Neural cell (in vitro differentiated cells): Measurements from ENCODE around the gene TNPO2. TPM values are rescaled to one million over a fixed set of nuclear protein-coding genes. Genes with fewer than 3 reads are reported as not detected.

ENCODE experiments used
- H2AFZ ChIP-seq: fragments of 200-600, 300-800 bp; sonication (generic), shearing (Covaris generic); 2 replicates; pipeline ENCODE4 v1.6.0; 2014; ENCODE audit warnings: low read depth, mild to moderate bottlenecking, antibody characterized with exemption, low read length, moderate library complexity
- H3F3A ChIP-seq: fragments of 200-600 bp; shearing (Covaris generic); 2 replicates; pipeline ENCODE4 v1.6.1; 2016; ENCODE audit warnings: mild to moderate bottlenecking, moderate library complexity, mixed read lengths, antibody characterized with exemption, low read length; ENCODE audit not compliant: insufficient read depth, poor library complexity, severe bottlenecking
- H3K27ac ChIP-seq: fragments of 200-600, 300-800 bp; sonication (generic), shearing (Covaris generic); 2 replicates; pipeline ENCODE4 v1.5.1; 2014; ENCODE audit warnings: mild to moderate bottlenecking, low read length, moderate library complexity
- H3K27me3 ChIP-seq: fragments of 300-800, 200-600 bp; sonication (generic), shearing (Covaris generic); 2 replicates; pipeline ENCODE4 v1.6.0; 2014; ENCODE audit warnings: mild to moderate bottlenecking, low read depth, low read length, moderate library complexity; ENCODE audit not compliant: insufficient read depth
- H3K36me3 ChIP-seq: fragments of 300-800, 200-600 bp; sonication (generic), shearing (Covaris generic); 2 replicates; pipeline ENCODE4 v1.5.1; 2014; ENCODE audit warnings: mild to moderate bottlenecking, antibody characterized with exemption, low read length, moderate library complexity; ENCODE audit not compliant: insufficient read depth
- H3K4me2 ChIP-seq: fragments of 300-800, 200-600 bp; sonication (generic), shearing (Covaris generic); 2 replicates; pipeline ENCODE4 v1.6.0; 2014; ENCODE audit warnings: mild to moderate bottlenecking, low read length
- H3K4me3 ChIP-seq: fragments of 300-800, 200-600 bp; sonication (generic), shearing (Covaris generic); 2 replicates; pipeline ENCODE4 v1.5.1; 2014; ENCODE audit warnings: mild to moderate bottlenecking, low read length, moderate library complexity
- H3K79me2 ChIP-seq: fragments of 200-600 bp; shearing (Covaris generic); replicated peaks from 2 replicates; pipeline ENCODE4 v1.6.0; 2014; ENCODE audit warnings: mild to moderate bottlenecking, low read length, moderate library complexity; ENCODE audit not compliant: insufficient read depth
- H3K9ac ChIP-seq: fragments of 300-800, 200-600 bp; sonication (generic), shearing (Covaris generic); 2 replicates; pipeline ENCODE4 v1.6.1; 2016; ENCODE audit warnings: mild to moderate bottlenecking, low read length, mixed read lengths
- H3K9me2 ChIP-seq: fragments of 200-600 bp; shearing (Covaris generic); 2 replicates; pipeline ENCODE4 v1.6.1; 2016; ENCODE audit warnings: mild to moderate bottlenecking, low read length, mixed read lengths; ENCODE audit not compliant: insufficient read depth
- H3K9me3 ChIP-seq: fragments of 200-600, 300-800 bp; sonication (generic), shearing (Covaris generic); 2 replicates; pipeline ENCODE4 v1.6.1; 2016; ENCODE audit warnings: mild to moderate bottlenecking, mixed run types, low read length, moderate library complexity, mixed read lengths
- H4K20me1 ChIP-seq: fragments of 200-600 bp; shearing (Covaris generic); 2 replicates; pipeline ENCODE4 v1.6.1; 2016; ENCODE audit warnings: mild to moderate bottlenecking, mixed run types; ENCODE audit not compliant: insufficient read depth
- CTCF ChIP-seq: fragments of 450-650 bp; IDR thresholded peaks from 2 replicates; pipeline ENCODE4 v1.5.1; 2014; ENCODE audit warnings: antibody characterized with exemption, mild to moderate bottlenecking, moderate library complexity; ENCODE audit not compliant: poor library complexity, severe bottlenecking
- EP300 ChIP-seq: fragments of 450-650 bp; conservative IDR thresholded peaks from 2 replicates; pipeline ENCODE4 v1.6.1; 2014; ENCODE audit warnings: antibody characterized with exemption, mild to moderate bottlenecking, moderate library complexity; ENCODE audit not compliant: poor library complexity, severe bottlenecking
- EZH2 ChIP-seq: fragments of 200-600, 300-800 bp; shearing (Covaris generic), sonication (generic); IDR thresholded peaks from 2 replicates; pipeline ENCODE4 v1.6.1; 2014; ENCODE audit warnings: antibody characterized with exemption, low read length, borderline replicate concordance, mild to moderate bottlenecking; ENCODE audit not compliant: insufficient read depth, poor library complexity, severe bottlenecking
- MXI1 ChIP-seq: fragments of 450-650 bp; conservative IDR thresholded peaks from 2 replicates; pipeline ENCODE4 v1.6.1; 2014; ENCODE audit warnings: antibody characterized with exemption, mild to moderate bottlenecking; ENCODE audit not compliant: poor library complexity, severe bottlenecking
- POLR2AphosphoS5 ChIP-seq: IDR thresholded peaks from 2 replicates; pipeline ENCODE4 v1.6.1; 2012
- RAD21 ChIP-seq: fragments of 450-650 bp; conservative IDR thresholded peaks from 2 replicates; pipeline ENCODE4 v1.6.1; 2014; ENCODE audit warnings: antibody characterized with exemption, mild to moderate bottlenecking, moderate library complexity
- SMC3 ChIP-seq: fragments of 450-650 bp; conservative IDR thresholded peaks from 2 replicates; pipeline ENCODE4 v1.6.1; 2014; ENCODE audit warnings: antibody characterized with exemption, mild to moderate bottlenecking, moderate library complexity; ENCODE audit not compliant: poor library complexity
- TAF1 ChIP-seq: IDR thresholded peaks from 2 replicates; pipeline ENCODE4 v1.6.1; 2012; ENCODE audit warnings: low read depth
- polyA plus RNA-seq: library from polyadenylated mRNA; depleted of rRNA; stranded (reverse); fragments of >200 nt; gene quantifications from 2 replicates; pipeline ENCODE4 v1.2.3, GENCODE V29; 2014
- TF ChIP-seq, protein P1 (sequence below): IDR thresholded peaks from 2 replicates; pipeline ENCODE4 v1.6.1; 2012; ENCODE audit warnings: borderline replicate concordance

TNPO2 gene
- polyA plus RNA-seq, 1 donor from 2014 or later: 98.6 TPM

DNA sequence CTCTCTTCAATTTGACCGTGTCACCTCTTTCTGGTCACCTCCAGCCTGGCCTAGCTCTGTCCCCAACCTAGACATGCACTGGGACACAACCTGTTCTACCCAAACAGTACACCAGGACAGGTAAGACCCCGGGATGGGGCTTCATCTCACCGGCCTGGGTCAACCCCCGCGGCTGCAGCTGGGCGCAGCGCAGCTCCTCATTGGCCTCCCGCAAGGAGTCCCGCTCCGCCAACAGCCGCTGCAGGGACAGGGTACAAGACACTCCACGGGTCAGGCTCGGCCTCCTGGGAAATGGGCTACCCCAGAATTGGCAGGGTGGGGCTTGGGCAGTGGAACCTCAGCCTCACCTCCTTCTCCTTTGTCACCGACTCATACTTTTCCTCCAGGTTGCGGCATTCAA is 43.9 kb upstream of the TNPO2 start:
- no peak overlapping the region for H3K27ac ChIP-seq
- no peak overlapping the region for H3K4me2 ChIP-seq
- H3K36me3 ChIP-seq: no peaks in the 10 kb centered on the region
- TF ChIP-seq EP300 (no peak), EZH2 (no peak), CTCF (no peak)
- H3F3A ChIP-seq: no peaks in the 10 kb centered on the region
- no peaks in the 10 kb centered on the region for H3K9me3 ChIP-seq
- no peak overlapping the region for H2AFZ ChIP-seq
- H3K9me2 ChIP-seq: no peaks in the 10 kb centered on the region
- H3K79me2 ChIP-seq: no peaks in the 10 kb centered on the region
- H3K9ac ChIP-seq: no peak overlapping the region
- no peaks in the 10 kb centered on the region for H3K27me3 ChIP-seq
- no peak overlapping the region for H3K4me3 ChIP-seq
- no peaks in the 10 kb centered on the region for H4K20me1 ChIP-seq

GRCh38 chr19:12767150-12767549 is 43.4 kb upstream of the TNPO2 start:
- no peaks in the 10 kb centered on the region for H3K27me3 ChIP-seq
- H4K20me1 ChIP-seq: no peaks in the 10 kb centered on the region
- H3K9me3 ChIP-seq: no peaks in the 10 kb centered on the region
- no peak overlapping the region for H3K9ac ChIP-seq
- no peaks in the 10 kb centered on the region for H3K36me3 ChIP-seq
- no peaks in the 10 kb centered on the region for H3K79me2 ChIP-seq
- no peak overlapping the region for H3K4me2 ChIP-seq
- no peaks in the 10 kb centered on the region for H3K9me2 ChIP-seq
- H3F3A ChIP-seq: no peaks in the 10 kb centered on the region
- no peak for TF ChIP-seq EP300
- TF ChIP-seq MXI1: no peak
- TF ChIP-seq EZH2: no peak
- no peak for TF ChIP-seq TAF1
- TF ChIP-seq SMC3: no peak
- TF ChIP-seq, protein P1, sequence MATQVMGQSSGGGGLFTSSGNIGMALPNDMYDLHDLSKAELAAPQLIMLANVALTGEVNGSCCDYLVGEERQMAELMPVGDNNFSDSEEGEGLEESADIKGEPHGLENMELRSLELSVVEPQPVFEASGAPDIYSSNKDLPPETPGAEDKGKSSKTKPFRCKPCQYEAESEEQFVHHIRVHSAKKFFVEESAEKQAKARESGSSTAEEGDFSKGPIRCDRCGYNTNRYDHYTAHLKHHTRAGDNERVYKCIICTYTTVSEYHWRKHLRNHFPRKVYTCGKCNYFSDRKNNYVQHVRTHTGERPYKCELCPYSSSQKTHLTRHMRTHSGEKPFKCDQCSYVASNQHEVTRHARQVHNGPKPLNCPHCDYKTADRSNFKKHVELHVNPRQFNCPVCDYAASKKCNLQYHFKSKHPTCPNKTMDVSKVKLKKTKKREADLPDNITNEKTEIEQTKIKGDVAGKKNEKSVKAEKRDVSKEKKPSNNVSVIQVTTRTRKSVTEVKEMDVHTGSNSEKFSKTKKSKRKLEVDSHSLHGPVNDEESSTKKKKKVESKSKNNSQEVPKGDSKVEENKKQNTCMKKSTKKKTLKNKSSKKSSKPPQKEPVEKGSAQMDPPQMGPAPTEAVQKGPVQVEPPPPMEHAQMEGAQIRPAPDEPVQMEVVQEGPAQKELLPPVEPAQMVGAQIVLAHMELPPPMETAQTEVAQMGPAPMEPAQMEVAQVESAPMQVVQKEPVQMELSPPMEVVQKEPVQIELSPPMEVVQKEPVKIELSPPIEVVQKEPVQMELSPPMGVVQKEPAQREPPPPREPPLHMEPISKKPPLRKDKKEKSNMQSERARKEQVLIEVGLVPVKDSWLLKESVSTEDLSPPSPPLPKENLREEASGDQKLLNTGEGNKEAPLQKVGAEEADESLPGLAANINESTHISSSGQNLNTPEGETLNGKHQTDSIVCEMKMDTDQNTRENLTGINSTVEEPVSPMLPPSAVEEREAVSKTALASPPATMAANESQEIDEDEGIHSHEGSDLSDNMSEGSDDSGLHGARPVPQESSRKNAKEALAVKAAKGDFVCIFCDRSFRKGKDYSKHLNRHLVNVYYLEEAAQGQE: no peak
- TF ChIP-seq RAD21: no peak
- TF ChIP-seq CTCF: no peak
- TF ChIP-seq POLR2AphosphoS5: no peak
- H3K4me3 ChIP-seq: no peak overlapping the region
- H3K27ac ChIP-seq: no peak overlapping the region
- H2AFZ ChIP-seq: no peak overlapping the region
